Measurements from ENCODE around the gene ERF. TPM values are rescaled to one million over a fixed set of nuclear protein-coding genes. Genes with fewer than 3 reads are reported as not detected.

Gene ERF
- total and polyA plus RNA-seq, 2 of the 4 experiments (the other 2 are of a cell fraction) = 5.2 to 32.4 TPM

- CTCF ChIA-PET = no interaction called here
- no TSS peak for BruUV-seq (replicated peaks)
- H2AK9ac ChIP-seq (replicated peaks; ENCODE audit: low read depth, low read length, poor library complexity) = no peak overlapping the region
Measured at GRCh38 chr19:42272535-42272897, 17.6 kb upstream of the ERF start.

More at GRCh38 chr19:42272535-42272897, 17.6 kb upstream of the ERF start:
- dilution Hi-C loops (cut with HindIII; ENCODE audit: low sequenced_read_pairs, unreplicated experiment) = no loop called here
- Histone ChIP-seq H2AK5ac (ENCODE audit: low read depth, low read length) (no peak overlapping the region), H2BK20ac (ENCODE audit: low read depth, low read length) (no peak overlapping the region), H3K9ac (ENCODE audit: low read depth, low read length) (no peak overlapping the region), H4K8ac (ENCODE audit: low read depth in 2 of 2, low read length in 2 of 2) (no peak overlapping the region), H4K5ac (ENCODE audit: low read depth, low read length) (no peak overlapping the region), H4K91ac (ENCODE audit: insufficient read depth, low read depth, low read length) (no peak overlapping the region), H2BK120ac (ENCODE audit: low read depth, low read length) (no peak overlapping the region), H2BK15ac (ENCODE audit: low read depth, low read length) (no peak overlapping the region), H3K27me3 (ENCODE audit: control insufficient read depth, insufficient read depth, low read length) (no peaks in the 10 kb centered on the region), H3K4me3 (ENCODE audit: insufficient read depth, low read depth, low read length) (no peak overlapping the region), H2BK5ac (ENCODE audit: low read depth, low read length, poor library complexity, severe bottlenecking) (no peak overlapping the region), H3K36me3 (ENCODE audit: control insufficient read depth, insufficient read depth, low read length) (peaks cover 29% of the 10 kb centered on the region), H3K4me2 (ENCODE audit: low read depth, low read length) (no peak overlapping the region), H4K20me1 (ENCODE audit: insufficient read depth, low read length) (peaks cover 22% of the 10 kb centered on the region; the same call in 1 of the 2 replicates), H3K79me1 (ENCODE audit: low read depth in 1 of 2, low read length in 2 of 2) (peaks cover 37 to 71% of the 10 kb centered on the region in 2 experiments), H3K27ac (ENCODE audit: insufficient read depth, low read length) (no peak overlapping the region), H3K4me1 (ENCODE audit: control insufficient read depth, insufficient read depth, low read length) (peaks cover 13% of the 10 kb centered on the region), H3K18ac (ENCODE audit: low read depth, low read length) (no peak overlapping the region), H2AFZ (replicated peaks; ENCODE audit: low read length, poor library complexity) (no peak overlapping the region), H3K56ac (ENCODE audit: extremely low read depth, insufficient read depth, low read length) (no peak overlapping the region), H3K9me1 (ENCODE audit: insufficient read depth, low read length) (peaks cover 11% of the 10 kb centered on the region), H3K9me3 (ENCODE audit: control insufficient read depth, insufficient read depth, low read length) (no peaks in the 10 kb centered on the region), H3K4ac (ENCODE audit: low read depth, low read length) (no peak overlapping the region), H3K23ac (ENCODE audit: low read depth, low read length) (no peak overlapping the region), H3K14ac (replicated peaks; ENCODE audit: low read depth, low read length) (no peak overlapping the region)
- POLR2A ChIA-PET (ENCODE audit: unreplicated experiment) = no interaction called here
- DNase-seq (no peak), ATAC-seq (ENCODE audit: low read depth) (no peak)
- TF ChIP-seq, protein P1, sequence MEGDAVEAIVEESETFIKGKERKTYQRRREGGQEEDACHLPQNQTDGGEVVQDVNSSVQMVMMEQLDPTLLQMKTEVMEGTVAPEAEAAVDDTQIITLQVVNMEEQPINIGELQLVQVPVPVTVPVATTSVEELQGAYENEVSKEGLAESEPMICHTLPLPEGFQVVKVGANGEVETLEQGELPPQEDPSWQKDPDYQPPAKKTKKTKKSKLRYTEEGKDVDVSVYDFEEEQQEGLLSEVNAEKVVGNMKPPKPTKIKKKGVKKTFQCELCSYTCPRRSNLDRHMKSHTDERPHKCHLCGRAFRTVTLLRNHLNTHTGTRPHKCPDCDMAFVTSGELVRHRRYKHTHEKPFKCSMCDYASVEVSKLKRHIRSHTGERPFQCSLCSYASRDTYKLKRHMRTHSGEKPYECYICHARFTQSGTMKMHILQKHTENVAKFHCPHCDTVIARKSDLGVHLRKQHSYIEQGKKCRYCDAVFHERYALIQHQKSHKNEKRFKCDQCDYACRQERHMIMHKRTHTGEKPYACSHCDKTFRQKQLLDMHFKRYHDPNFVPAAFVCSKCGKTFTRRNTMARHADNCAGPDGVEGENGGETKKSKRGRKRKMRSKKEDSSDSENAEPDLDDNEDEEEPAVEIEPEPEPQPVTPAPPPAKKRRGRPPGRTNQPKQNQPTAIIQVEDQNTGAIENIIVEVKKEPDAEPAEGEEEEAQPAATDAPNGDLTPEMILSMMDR (conservative IDR thresholded peaks at IDR 0.05; ENCODE audit: low read depth, low read length) = no peak
- TF ChIP-seq BHLHE40 (IDR thresholded peaks at IDR 0.05; ENCODE audit: low read depth, low read length) = no peak
- in situ Hi-C loops (cut with MboI; ENCODE audit: low sequenced_read_pairs) = no loop called here
- WGBS, 2 experiments (ENCODE audit: extremely low coverage in 2 of 2, insufficient read length in 1 of 2) = 76% methylated on average over 4 of the region's 9 CpGs; no CpG with 5 or more reads in 1 of the 2 experiments
- intact Hi-C loops (cut with micrococcal nuclease) = no loop called here
